GM23248 (cell line): Measurements from ENCODE around the gene HNF4A.

Experiments used
- EZH2 ChIP-seq: fragments of 200-600 bp; sonication (generic); IDR thresholded peaks from 2 replicates; pipeline ENCODE4 v1.6.1; 2018; ENCODE audit warnings: antibody characterized with exemption, mild to moderate bottlenecking; ENCODE audit not compliant: insufficient read depth, poor library complexity, severe bottlenecking
- EZH2phosphoT487 ChIP-seq: fragments of 200-600 bp; sonication (generic); IDR thresholded peaks from 2 replicates; pipeline ENCODE4 v1.6.1; 2018; ENCODE audit warnings: antibody characterized with exemption, moderate library complexity, mild to moderate bottlenecking, low read depth; ENCODE audit not compliant: insufficient read depth

- TF ChIP-seq EZH2 (no peak), EZH2phosphoT487 (no peak)
These were observed 45.7 kb downstream of the HNF4A start for GRCh38 chr20:44400970-44401769.
